HG03064 (cell line): Measurements from ENCODE around the gene OBI1.

ENCODE experiments used
- ATAC-seq: cut with Tn5 transposase; IDR thresholded peaks from one replicate; pipeline ENCODE4 v1.9.1; 2021; ENCODE audit warnings: low read depth; ENCODE audit not compliant: unreplicated experiment

OBI1 gene

DNA sequence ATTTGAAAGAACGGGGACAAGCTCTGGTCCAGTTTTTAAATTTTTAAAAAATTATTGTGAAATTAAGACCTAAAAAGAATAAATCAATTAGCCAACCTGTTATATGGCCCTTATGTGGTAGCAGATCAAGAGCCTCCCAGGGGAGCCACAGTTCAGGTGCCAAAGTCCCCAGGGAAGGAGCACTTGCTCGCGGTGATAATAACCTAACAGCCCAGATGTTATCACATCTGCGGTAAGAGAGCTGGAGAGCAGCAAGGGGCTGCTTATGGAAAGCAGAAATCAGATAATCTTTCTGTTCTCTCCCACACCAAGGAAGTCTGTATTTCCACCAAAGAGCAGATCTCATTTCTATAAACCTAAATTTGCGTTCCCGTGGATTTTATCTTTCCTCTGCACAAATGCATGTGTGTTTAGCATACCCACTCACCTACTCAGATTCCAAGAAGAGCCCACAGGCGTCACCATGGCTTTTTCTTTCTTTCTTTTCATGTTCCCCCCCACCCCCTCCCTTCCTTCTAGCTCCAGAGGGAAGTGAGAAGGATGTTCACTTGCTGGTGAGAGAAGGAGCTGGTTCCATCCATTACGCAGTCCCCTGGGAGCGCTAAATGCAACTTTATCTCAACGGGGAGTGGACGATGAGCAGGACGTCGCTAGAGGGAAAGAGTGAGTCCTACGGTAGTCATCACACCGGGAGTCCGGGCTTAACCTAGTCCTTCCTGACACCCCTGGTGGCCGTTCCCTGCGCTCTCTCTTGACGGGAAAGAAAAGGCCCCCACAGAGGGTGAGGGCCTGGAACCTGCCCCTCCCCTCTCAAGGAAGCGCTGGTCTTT is 54.0 kb downstream of the OBI1 start:
- no peak for ATAC-seq

- peak; percentile 84 for ATAC-seq
These were observed 55.6 kb downstream of the OBI1 start, which contains the start of gene POU4F1 for GRCh38 chr13:78603240-78603957. POU4F1 (minus strand) TSS chr13:78603552; CDS start chr13:78603326, 226 bp downstream.

DNA sequence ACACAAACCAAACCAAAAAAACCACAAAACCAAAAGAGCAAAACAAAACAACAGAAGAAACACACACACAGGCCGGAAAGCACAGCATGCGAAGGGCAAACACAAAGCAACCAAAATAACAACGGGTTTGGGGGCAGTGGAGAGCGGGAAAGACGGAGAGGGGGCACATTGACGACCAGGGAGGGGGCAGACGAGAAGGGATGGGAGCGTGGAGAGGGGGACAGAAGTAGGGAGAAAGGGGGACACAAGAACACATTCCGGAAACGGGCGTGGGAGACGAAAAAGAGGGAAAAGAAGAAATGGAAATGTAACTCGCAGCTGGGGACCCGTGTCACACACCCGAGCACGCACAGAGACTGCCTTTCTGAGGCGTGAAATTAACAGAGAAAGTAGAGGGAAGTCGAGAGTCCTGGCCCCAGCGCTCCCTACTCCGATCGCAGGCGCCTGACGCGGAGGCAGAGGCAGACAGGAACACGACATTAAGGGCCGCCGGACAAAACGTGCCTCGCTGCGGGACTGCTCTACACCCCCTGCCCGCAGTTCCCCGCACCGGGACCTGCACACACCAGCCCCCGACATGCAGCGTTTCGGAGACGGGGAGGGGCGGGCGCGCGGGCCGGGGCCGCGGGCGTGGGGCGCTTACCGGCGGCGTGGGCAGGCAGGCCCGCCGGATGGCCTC is 56.3 kb downstream of the OBI1 start:
- ATAC-seq, result no peak

DNA sequence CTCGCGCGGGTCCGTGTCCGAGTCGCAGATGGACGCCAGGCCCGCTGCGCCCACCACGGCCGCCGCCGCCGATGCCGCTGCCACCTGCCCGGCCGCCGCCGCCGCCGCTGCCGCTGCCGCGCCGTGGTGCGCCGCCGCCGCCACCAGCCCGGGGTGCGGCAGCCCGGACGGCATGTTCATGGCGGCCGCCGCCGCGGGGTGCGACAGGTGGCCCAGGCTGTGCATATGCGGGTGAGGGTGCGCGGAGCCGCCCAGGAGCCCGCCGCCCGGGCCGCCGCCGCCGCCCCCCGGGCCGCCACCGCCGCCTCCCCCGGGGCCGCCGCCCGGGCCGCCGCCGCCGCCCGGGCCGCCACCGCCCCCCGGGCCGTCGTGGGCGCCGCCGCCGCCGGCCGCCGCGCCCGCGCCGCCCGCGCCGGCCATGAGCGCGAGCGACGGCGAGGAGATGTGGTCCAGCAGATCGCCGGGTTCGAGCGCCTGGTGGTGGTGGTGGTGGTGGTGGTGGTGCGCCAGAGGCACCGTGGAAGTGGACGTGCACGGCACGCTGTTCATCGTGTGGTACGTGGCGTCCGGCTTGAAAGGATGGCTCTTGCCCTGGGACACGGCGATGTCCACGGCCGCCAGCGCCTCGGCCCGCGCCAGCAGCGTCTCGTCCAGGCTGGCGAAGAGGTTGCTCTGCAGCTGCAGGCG is 56.9 kb downstream of the OBI1 start:
- no peak for ATAC-seq

DNA sequence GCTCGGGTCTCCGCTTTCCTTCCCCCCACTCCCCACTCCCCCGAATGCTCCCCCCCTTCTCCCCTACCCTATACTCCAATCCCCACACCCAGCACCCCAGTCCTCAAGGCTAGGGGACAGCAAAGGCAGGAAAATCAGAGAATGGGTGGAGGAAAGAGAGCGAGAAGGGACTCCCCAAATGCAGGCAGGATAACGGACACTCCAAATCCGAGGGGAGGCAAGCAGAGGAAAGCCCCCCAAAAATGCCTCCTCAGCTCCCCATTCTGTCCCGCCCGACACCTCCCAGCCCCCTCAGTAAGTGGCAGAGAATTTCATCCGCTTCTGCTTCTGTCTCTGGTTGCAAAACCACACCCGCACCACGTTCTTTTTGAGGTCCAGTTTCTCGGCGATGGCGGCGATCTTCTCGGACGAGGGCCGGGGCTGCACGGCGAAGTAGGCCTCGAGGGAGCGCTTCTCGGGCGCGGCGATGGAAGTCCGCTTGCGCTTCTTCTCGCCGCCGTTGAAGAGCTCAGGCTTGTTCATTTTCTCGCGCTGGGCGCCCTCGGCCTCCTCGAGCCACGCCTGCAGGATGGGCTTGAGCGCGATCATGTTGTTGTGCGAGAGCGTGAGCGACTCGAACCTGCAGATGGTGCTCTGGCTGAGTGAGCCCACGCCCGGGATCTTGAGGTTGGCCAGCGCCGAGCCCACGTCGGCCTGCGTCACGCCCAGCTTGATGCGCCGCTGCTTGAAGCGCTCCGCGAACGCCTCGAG is 57.7 kb downstream of the OBI1 start:
- no peak for ATAC-seq

GRCh38 chr13:78600280-78600883 is 58.6 kb downstream of the OBI1 start:
- no peak for ATAC-seq

DNA sequence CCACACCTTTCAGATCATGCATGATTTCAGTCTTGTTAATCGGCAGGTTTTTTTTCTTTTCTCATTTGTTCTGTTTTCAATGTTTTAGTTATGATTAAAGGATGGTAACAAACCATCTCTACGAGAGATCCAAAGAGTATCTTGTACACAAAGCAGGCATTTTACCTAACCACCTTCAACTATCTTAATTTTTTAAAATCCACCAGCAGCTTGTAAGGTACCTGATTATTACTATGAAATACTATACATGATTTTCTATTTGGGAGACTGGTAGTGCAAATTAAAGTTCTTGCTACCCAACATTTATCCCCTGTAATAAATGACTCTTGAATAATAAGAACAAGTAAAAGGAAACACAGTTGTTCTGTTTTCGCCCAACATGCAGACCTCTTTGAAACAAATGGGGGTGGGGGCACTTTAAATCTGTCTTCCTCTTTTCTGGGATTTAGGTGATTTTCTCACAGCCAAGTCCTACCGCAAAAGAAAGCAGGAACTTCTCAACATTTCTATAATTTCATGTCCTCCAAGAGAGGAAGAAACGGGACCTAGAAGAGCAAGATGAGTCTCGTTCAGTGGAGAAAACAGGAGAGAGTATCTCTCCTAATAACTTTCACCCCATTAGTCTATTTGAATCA is 59.2 kb downstream of the OBI1 start:
- ATAC-seq, result no peak

- ATAC-seq, result no peak
These were observed 59.9 kb downstream of the OBI1 start for GRCh38 chr13:78598966-78599644.

- no peak for ATAC-seq
These were observed 60.7 kb downstream of the OBI1 start for GRCh38 chr13:78598116-78598781.

DNA sequence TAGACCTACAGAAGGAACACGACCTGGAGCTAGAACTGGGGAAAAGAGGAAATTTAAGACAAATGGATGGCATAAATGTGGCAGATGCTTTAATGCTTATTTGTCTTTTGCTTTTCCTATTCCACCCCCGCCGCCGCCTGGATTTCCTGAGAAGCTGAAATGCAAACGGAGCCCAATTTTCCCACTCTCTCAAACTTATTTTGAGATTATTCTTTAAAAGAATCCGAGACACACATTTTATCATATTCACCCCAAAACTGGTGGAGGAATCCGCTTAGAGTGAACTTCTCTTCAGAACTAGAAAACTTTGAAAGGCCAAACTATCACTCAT is 61.4 kb downstream of the OBI1 start:
- no peak for ATAC-seq

DNA sequence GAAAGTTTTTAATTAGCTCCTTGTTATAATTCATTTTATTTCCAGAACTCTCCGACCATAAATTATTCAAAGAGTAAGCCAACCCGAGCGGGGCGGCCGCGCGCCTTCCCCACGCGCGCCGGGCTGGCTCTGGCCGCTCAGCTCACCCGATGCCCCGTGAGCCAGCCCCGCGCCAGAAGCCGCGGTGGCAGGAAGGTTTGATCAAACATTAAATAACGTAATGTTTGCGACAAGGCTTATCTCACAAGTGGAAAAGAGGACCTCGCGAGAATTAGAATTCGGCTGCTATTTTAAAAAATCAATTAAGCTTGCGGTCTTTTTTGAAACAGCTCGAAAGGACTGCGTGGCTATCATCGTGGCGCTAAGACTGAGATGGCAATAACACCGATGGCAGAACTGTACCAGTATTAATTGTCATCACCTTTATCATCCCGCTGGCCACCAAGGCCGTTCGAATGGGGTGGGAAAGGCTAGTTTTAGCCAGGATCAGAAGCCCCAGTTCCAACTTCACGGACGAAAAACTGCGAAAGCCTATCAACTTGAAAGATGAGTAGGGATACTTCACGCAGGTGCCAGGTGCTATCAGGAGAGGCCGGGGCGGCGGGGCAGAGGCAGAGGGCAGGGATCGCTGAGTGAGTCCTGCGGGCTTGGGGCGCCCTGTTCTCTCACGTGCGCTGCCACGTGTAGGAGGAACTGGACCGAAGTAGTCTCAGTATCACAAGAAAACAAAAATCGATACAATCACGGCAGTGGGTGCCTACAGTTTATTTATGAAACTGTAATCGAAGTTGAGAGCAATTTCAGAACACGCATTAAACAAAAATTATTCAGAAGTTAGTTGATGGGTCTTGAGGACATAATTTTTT is 62.0 kb downstream of the OBI1 start:
- no peak for ATAC-seq

- no peak for ATAC-seq
These were observed 62.6 kb downstream of the OBI1 start for GRCh38 chr13:78596399-78596735.

GRCh38 chr13:78595495-78596398 is 63.2 kb downstream of the OBI1 start:
- no peak for ATAC-seq

- ATAC-seq, result no peak
These were observed 64.4 kb downstream of the OBI1 start for GRCh38 chr13:78594456-78594975.

GRCh38 chr13:78593652-78594455 is 65.1 kb downstream of the OBI1 start:
- no peak for ATAC-seq
